ENCODE results near the gene NFATC2. TPM values are rescaled to one million over a fixed set of nuclear protein-coding genes. Genes with fewer than 3 reads are reported as not detected.

NFATC2 gene
- total RNA-seq, 1 donor from 2014 or later: 46.0 TPM

DNA sequence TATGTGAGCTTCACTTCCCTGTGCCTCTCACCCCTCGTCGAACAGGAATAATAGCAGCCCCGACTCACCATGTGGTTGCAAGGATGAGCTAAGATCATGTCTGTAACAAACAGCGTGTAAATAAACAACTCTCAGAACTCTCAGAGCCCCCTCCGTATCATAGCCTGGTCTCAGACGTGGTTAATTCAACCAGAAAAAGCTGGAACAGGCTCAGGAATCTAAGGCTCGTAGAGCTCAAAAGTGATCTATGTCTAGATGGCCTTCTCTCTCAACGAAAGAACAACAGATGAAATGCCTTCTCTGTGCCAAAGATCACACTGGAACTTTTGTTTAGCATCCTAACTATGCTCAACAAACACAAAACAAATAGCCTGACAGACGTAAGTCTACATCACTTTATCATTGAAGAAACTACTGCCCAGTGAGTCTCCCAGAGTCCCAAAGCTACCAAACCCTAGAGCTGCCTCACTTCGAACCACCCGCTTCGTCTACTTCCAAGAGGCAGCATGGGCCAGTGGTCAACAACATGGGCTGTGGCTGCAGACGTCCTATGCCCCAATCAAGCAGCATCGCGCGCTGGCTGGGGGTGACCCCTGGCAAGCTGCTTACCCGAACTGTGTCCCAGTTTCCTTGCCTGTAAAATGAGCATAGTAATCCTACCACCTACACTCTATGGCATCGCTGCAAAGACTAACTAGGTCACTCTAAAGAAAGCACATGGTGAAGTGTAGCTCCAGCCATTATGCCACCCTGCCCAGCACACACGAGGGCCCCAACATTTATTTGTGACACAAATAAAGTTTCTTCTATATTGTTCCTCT, 35.1 kb downstream of the NFATC2 start:
- TF ChIP-seq, protein P1, sequence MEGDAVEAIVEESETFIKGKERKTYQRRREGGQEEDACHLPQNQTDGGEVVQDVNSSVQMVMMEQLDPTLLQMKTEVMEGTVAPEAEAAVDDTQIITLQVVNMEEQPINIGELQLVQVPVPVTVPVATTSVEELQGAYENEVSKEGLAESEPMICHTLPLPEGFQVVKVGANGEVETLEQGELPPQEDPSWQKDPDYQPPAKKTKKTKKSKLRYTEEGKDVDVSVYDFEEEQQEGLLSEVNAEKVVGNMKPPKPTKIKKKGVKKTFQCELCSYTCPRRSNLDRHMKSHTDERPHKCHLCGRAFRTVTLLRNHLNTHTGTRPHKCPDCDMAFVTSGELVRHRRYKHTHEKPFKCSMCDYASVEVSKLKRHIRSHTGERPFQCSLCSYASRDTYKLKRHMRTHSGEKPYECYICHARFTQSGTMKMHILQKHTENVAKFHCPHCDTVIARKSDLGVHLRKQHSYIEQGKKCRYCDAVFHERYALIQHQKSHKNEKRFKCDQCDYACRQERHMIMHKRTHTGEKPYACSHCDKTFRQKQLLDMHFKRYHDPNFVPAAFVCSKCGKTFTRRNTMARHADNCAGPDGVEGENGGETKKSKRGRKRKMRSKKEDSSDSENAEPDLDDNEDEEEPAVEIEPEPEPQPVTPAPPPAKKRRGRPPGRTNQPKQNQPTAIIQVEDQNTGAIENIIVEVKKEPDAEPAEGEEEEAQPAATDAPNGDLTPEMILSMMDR (IDR thresholded peaks at IDR 0.05): no peak
- DNase-seq: no peak
- peaks cover 51% of the 10 kb centered on the region for H3K4me1 Mint-ChIP-seq
- intact Hi-C loops (cut with micrococcal nuclease): no loop called here
- POLR2A ChIA-PET: interaction anchor here (0.7 to 1.5 kb wide), 3 partner anchors 18 to 34 kb away, joined by 4 to 6 read pairs (median 4); no protein-coding TSS in a partner anchor
- H3K4me3 Mint-ChIP-seq: no peak overlapping the region
- peaks cover 73% of the 10 kb centered on the region for H3K36me3 Mint-ChIP-seq (ENCODE audit: low read depth)
- ATAC-seq (ENCODE audit: low read depth): no peak
- CTCF ChIA-PET: interaction anchor here (1.3 kb wide), 1 partner anchor 46 kb away, joined by 3 read pairs; no protein-coding TSS in a partner anchor
- no peaks in the 10 kb centered on the region for H3K9me3 Mint-ChIP-seq
- H3K27ac Mint-ChIP-seq: no peak overlapping the region
- no peaks in the 10 kb centered on the region for H3K27me3 Mint-ChIP-seq

DNA sequence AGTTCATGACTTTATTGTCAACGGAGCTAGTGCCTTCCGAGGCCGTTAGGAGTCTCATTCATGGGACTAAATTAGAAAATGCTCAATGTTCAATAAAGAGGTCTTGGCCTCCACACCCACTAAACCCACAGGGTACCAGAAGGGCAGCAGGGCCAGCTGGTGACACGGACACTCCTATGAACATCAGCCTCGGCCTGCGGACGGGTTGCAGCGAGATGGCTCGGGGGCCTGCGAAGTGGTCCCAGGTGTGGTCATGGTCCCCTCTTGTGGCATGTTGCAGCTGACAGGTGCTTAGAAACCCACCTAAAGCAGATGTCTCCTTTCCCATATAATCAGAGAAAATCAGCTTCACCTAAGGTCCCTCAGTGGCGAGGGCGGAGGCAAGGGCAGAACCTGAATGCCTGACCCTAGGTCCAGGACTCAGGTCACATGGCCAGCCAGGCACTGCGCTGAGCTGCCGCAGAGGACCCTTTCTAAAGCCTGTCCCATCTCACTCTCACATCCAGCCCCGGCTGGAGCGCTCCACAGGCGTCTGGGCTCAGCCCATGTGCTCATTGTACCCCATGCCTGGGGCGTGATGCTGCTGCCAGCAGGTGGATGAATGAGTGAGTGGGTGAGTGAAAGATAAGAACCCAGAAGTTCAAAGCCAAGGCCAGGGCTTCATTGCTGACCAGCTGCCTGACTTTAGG, 35.8 kb downstream of the NFATC2 start:
- Mint-ChIP-seq H3K36me3 (ENCODE audit: low read depth) (peaks cover 65% of the 10 kb centered on the region), H3K9me3 (no peaks in the 10 kb centered on the region), H3K4me1 (peaks cover 51% of the 10 kb centered on the region), H3K27ac (no peak overlapping the region), H3K4me3 (no peak overlapping the region), H3K27me3 (no peaks in the 10 kb centered on the region)
- ATAC-seq (ENCODE audit: low read depth) (no peak), DNase-seq (no peak)
- TF ChIP-seq, protein P1 (IDR thresholded peaks at IDR 0.05): no peak
- POLR2A ChIA-PET: interaction anchor here (0.7 to 1.5 kb wide), 4 partner anchors 19 to 46 kb away, joined by 3 to 6 read pairs (median 4); no protein-coding TSS in a partner anchor
- intact Hi-C loops (cut with micrococcal nuclease): no loop called here
- CTCF ChIA-PET: interaction anchor here (1.3 kb wide), 1 partner anchor 46 kb away, joined by 3 read pairs; no protein-coding TSS in a partner anchor

DNA sequence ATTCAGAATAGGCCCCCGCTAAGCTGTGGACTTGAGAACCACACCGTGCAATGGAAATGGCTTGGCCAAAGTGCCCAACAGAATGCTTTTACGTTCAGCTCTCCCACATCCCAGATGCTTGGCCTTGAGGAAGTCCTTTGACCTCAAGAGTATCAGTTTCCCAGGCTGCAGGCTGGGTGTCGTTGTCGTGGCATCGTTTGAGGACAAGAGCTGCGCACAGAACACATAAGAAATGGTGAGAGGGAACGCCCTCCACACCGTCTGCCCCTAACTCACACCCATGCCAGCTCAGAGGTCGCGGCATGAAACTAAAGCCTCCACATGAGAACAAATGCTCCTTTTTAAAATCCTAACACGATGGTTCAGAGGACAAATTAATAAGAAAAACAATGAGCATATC, 37.0 kb downstream of the NFATC2 start:
- no peak overlapping the region for H3K4me3 Mint-ChIP-seq

DNA sequence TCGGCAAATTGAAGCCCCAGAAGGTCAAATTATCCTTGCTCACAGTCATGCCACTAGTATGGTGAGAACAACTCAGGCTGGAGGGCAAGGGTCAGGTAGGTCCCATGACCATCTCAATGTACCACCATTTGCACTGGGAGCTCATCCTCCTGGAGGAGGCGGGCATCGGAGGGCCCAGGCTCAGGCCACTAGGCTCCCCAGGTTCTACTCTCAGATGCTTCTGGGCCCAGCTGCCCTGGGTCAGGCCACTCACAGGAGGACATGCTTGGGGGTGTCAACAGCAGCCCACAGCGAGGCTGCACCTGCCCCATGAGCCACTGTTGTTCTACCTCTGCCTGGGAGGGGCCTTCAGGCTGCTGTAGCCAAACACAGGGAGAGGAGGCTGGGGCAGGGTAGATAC, 39.1 kb downstream of the NFATC2 start:
- no peak overlapping the region for H3K27ac Mint-ChIP-seq
- peaks cover 44% of the 10 kb centered on the region for H3K36me3 Mint-ChIP-seq (ENCODE audit: low read depth)
- ChIA-PET POLR2A (no interaction called here), CTCF (no interaction called here)
- H3K27me3 Mint-ChIP-seq: no peaks in the 10 kb centered on the region
- intact Hi-C loops (cut with micrococcal nuclease): no loop called here
- TF ChIP-seq, protein P1 (IDR thresholded peaks at IDR 0.05): no peak
- H3K4me1 Mint-ChIP-seq: peaks cover 78% of the 10 kb centered on the region
- H3K9me3 Mint-ChIP-seq: no peaks in the 10 kb centered on the region
- no peak for ATAC-seq (ENCODE audit: low read depth)
- DNase-seq: no peak
- no peak overlapping the region for H3K4me3 Mint-ChIP-seq

More for the DNA sequence above, 37.0 kb downstream of the NFATC2 start:
- no peak for DNase-seq
- H3K36me3 Mint-ChIP-seq (ENCODE audit: low read depth): peaks cover 54% of the 10 kb centered on the region
- H3K4me1 Mint-ChIP-seq: peaks cover 58% of the 10 kb centered on the region
- intact Hi-C loops (cut with micrococcal nuclease): no loop called here
- no peak for ATAC-seq (ENCODE audit: low read depth)
- H3K27ac Mint-ChIP-seq: no peak overlapping the region
- ChIA-PET POLR2A (interaction anchor here (0.6 to 1.3 kb wide), 4 partner anchors 37 to 547 kb away, joined by 3 to 6 read pairs (median 4); partner anchors contain the start of genes MOCS3 and NFATC2), CTCF (interaction anchor here (1.1 kb wide), 1 partner anchor 37 kb away, joined by 5 read pairs; the partner anchor contains the start of gene NFATC2)
- H3K27me3 Mint-ChIP-seq: no peaks in the 10 kb centered on the region
- TF ChIP-seq, protein P1 (IDR thresholded peaks at IDR 0.05): no peak
- no peaks in the 10 kb centered on the region for H3K9me3 Mint-ChIP-seq
